SK-N-MC (cell line): Measurements from ENCODE around the gene MAP4K4.

Experiments
- EZH2 ChIP-seq: fragments of 200-600 bp; sonication (generic); IDR thresholded peaks from one replicate; pipeline ENCODE4 v1.6.1; 2017; ENCODE audit warnings: antibody characterized with exemption
- FOXP2 ChIP-seq: optimal IDR thresholded peaks from 2 replicates; pipeline ENCODE3; 2011; ENCODE audit warnings: mild to moderate bottlenecking, moderate library complexity; ENCODE audit not compliant: insufficient read depth; ENCODE audit errors: extremely low read length, control extremely low read depth
- POLR2AphosphoS5 ChIP-seq: IDR thresholded peaks from 2 replicates; pipeline ENCODE4 v1.6.1; 2012; ENCODE audit warnings: mild to moderate bottlenecking, low read depth, low read length, borderline replicate concordance

DNA sequence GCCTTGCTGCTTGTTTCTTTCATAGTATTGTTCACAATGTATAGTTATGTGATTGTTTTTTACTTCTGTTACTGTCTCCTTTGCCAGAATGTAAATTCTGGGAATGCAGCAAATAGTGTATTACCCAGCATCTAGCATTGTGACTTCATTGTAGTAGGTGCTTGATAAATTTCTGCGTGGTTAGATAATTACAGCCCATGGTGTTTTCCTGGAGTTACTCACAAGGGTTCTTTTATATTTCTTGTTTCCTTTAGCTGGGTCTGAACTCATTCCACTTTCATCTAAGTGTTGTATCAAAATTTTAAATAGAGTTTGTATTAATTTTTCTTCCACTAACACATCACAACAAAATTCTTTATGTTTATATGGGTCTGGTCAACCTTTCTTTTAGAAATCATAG, 132.6 kb downstream of the MAP4K4 start:
- no peak for TF ChIP-seq EZH2
- TF ChIP-seq FOXP2 = no peak
- TF ChIP-seq POLR2AphosphoS5 = no peak
